ENCODE measurements around the gene SNX21.
"Not testable (repeated sequence)": the region's sequence is repeated elsewhere in the genome, so short reads cannot be mapped to it uniquely, and the experiment has no call there.

Gene SNX21

GRCh38 chr20:45850926-45851325 lies 17.3 kb downstream of the SNX21 start:
- DNase-seq (ENCODE audit: low read depth) = no peak

GRCh38 chr20:45851501-45851900 lies 17.9 kb downstream of the SNX21 start:
- DNase-seq (ENCODE audit: low read depth) = no peak

- DNase-seq (ENCODE audit: low read depth) = no peak
These were observed 18.7 kb downstream of the SNX21 start for GRCh38 chr20:45852326-45852725.

GRCh38 chr20:45853484-45853883 lies 19.9 kb downstream of the SNX21 start:
- no peak for DNase-seq (ENCODE audit: low read depth)

GRCh38 chr20:45857114-45857881 lies 23.7 kb downstream of the SNX21 start, which contains the start of the genes ACOT8 and ZSWIM3:
Gene ACOT8, minus strand, starts transcription at chr20:45857392. Its CDS starts 77 bp downstream, at chr20:45857315.
Gene ZSWIM3, plus strand, starts transcription at chr20:45857614. Its CDS starts 212 bp downstream, at chr20:45857826.
- DNase-seq (ENCODE audit: low read depth) = peak; percentile 80

- no peak for DNase-seq (ENCODE audit: low read depth)
These were observed 24.2 kb downstream of the SNX21 start for GRCh38 chr20:45857882-45858216.

GRCh38 chr20:45859916-45860315 lies 26.3 kb downstream of the SNX21 start:
- DNase-seq (ENCODE audit: low read depth) = no peak

GRCh38 chr20:45860560-45861220 lies 27.1 kb downstream of the SNX21 start:
- no peak for DNase-seq (ENCODE audit: low read depth)

- DNase-seq (ENCODE audit: low read depth) = no peak
These were observed 27.8 kb downstream of the SNX21 start for GRCh38 chr20:45861221-45862075.

GRCh38 chr20:45863543-45864470 lies 30.2 kb downstream of the SNX21 start:
- no peak for DNase-seq (ENCODE audit: low read depth)

GRCh38 chr20:45866454-45866853 lies 32.9 kb downstream of the SNX21 start:
- DNase-seq (ENCODE audit: low read depth) = no peak

GRCh38 chr20:45867136-45867818 lies 33.7 kb downstream of the SNX21 start:
- no peak for DNase-seq (ENCODE audit: low read depth)

- no peak for DNase-seq (ENCODE audit: low read depth)
These were observed 34.2 kb downstream of the SNX21 start for GRCh38 chr20:45867819-45868176.

- no peak for DNase-seq (ENCODE audit: low read depth)
These were observed 39.0 kb downstream of the SNX21 start for GRCh38 chr20:45872626-45873025.

- no peak for DNase-seq (ENCODE audit: low read depth)
These were observed 40.0 kb downstream of the SNX21 start for GRCh38 chr20:45873409-45874103.

- DNase-seq (ENCODE audit: low read depth) = not testable (repeated sequence)
These were observed 40.5 kb downstream of the SNX21 start for GRCh38 chr20:45874104-45874481.

- DNase-seq (ENCODE audit: low read depth) = no peak
These were observed 41.0 kb downstream of the SNX21 start for GRCh38 chr20:45874576-45874975.

GRCh38 chr20:45878076-45878761 lies 44.6 kb downstream of the SNX21 start:
- DNase-seq (ENCODE audit: low read depth) = no peak

GRCh38 chr20:45880988-45881788 lies 47.6 kb downstream of the SNX21 start, which contains the start of gene ZSWIM1:
Gene ZSWIM1, plus strand, starts transcription at chr20:45881227. Its CDS starts 1,366 bp downstream, at chr20:45882593.
- peak; percentile 94 for DNase-seq (ENCODE audit: low read depth)

Data from activated T-helper 1 cell treated with Interleukin-2 at 50 U/mL for 16 hours (primary cell).